ES-I3 (cell line): Measurements from ENCODE around the gene ZSCAN10.

Experiments
- H3K36me3 ChIP-seq: 2 replicates; pipeline ENCODE4 v1.6.1; 2013; ENCODE audit warnings: mild to moderate bottlenecking, low read length, control low read depth, moderate library complexity; ENCODE audit not compliant: insufficient read depth
- H3K4me1 ChIP-seq: 2 replicates; pipeline ENCODE4 v1.6.1; 2013; ENCODE audit warnings: mild to moderate bottlenecking, control low read depth, low read length; ENCODE audit not compliant: insufficient read depth
- H3K9ac ChIP-seq: 2 replicates; pipeline ENCODE4 v1.6.1; 2013; ENCODE audit warnings: low read depth, mild to moderate bottlenecking, low read length, moderate library complexity
- H3K9me3 ChIP-seq: 2 replicates; pipeline ENCODE4 v1.6.1; 2013; ENCODE audit warnings: mild to moderate bottlenecking, low read length, moderate library complexity; ENCODE audit not compliant: control insufficient read depth, insufficient read depth

Gene ZSCAN10

GRCh38 chr16:3106205-3106928, 7.3 kb upstream of the ZSCAN10 start:
- H3K9me3 ChIP-seq, result no peaks in the 10 kb centered on the region
- peaks cover 4% of the 10 kb centered on the region; the same call in 1 of the 2 replicates for H3K4me1 ChIP-seq
- peak overlapping the region; percentile 89 for H3K9ac ChIP-seq
- no peaks in the 10 kb centered on the region for H3K36me3 ChIP-seq

- Histone ChIP-seq H3K36me3 (no peaks in the 10 kb centered on the region), H3K4me1 (peaks cover 21% of the 10 kb centered on the region), H3K9ac (peak overlapping the region; percentile 52; the same call in 1 of the 2 replicates), H3K9me3 (no peaks in the 10 kb centered on the region)
These were observed 2.9 kb upstream of the ZSCAN10 start for GRCh38 chr16:3101841-3102470.

DNA sequence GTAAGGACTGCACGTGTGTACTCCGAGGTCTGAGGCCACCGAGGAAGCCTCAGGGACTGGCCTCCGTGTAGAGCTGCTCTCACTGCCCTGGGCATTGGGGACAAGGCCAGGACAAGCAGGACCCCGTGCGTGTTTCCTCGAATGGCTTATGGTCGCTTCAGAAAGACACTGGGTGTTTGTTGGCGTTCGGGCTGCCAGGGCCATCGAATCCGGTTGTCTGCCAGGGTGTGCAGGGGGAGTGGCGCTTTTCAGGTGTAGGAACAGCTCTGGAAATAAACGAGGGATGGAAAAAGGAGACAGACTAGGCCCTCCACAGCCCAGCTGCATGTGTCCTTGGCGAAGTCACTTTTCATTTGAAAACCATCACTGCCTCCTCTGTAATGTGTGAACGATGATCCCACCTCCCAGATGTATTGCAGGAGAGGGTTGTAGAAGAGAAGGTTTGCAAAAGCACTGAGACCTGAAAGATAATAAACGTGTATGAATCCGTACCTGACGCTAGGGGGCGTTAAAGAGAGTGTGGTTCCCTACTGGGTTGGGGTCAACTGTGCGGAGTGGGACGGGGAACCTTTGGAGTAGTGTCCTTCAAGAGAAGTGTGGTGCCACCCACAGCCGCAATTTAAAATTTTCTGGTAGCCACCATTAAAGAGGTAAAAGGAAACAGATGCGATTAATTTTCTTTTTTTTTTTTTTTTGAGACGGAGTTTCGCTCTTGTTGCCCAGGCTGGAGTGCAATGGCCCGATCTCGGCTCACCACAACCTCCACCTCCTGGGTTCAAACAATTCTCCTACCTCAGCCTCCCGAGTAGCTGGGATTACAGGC, 2.1 kb upstream of the ZSCAN10 start:
- peaks cover 27% of the 10 kb centered on the region for H3K4me1 ChIP-seq
- H3K9me3 ChIP-seq, result no peaks in the 10 kb centered on the region
- H3K36me3 ChIP-seq, result no peaks in the 10 kb centered on the region
- peak overlapping the region; percentile 52 for H3K9ac ChIP-seq

DNA sequence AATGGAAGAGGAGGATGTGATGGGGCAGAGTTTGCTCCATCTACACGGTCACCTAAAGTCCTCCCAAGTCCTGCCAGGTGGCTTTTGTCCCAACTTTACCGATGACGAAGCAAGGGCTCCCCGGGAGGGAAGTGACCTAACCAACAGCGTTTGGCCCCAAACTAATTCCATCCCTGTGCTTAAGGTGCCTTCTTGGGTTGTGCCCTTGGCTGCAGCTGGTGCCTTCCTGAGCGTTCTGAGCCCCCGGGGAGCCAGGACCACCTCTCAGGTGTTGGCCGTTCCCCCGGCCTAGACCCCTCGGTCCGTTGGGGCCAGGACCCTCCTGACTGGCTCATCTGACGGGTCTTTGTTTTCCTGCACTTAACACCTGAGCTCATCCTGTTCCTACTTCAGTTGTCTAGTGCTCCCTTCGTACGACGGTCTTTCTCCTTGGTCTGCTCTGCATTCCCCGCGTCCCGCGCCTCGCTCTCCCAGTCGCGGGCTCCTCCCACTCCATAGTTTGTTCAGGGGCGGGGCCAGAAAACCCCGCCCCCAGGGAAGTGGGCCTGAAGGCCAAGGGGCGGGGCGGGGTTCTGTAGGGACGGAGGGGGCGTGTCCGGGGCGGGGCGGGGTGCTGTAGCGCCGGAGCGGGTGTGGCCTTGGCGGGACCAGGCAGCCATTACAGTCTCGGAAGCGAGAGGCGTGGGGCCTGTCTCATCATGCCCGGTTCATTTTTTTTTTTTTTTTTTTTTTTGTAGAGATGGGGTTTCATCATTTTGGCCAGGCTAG, 822 bp upstream of the ZSCAN10 start:
- Histone ChIP-seq H3K36me3 (no peaks in the 10 kb centered on the region), H3K9me3 (no peaks in the 10 kb centered on the region), H3K9ac (peak overlapping the region; percentile 94), H3K4me1 (peaks cover 26% of the 10 kb centered on the region)

- H3K9ac ChIP-seq, result peak overlapping the region; percentile 94
- H3K36me3 ChIP-seq, result no peaks in the 10 kb centered on the region
- H3K4me1 ChIP-seq, result peaks cover 26% of the 10 kb centered on the region
These were observed 269 bp upstream of the ZSCAN10 start for GRCh38 chr16:3099395-3099731.

DNA sequence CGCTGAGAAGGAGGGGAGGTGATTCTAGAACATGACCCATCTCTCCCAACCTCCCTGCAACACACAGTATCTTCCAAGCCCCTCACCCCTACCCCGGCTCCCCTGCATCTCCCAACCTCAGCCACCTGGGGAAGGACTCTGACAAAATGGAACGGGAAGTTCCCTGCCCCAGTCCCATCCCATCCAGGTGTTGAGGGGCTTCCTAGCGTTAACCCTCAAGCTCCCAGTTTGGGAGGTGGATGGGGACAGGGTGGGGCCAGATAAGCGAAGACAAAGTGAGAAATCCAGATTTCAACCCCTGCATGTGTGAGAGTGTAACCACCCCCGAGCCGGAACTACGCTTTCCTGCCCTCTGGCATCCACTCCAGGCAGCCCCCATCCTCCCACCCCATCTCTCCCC, 1.8 kb downstream of the ZSCAN10 start:
- H3K9ac ChIP-seq, result peak overlapping the region; percentile 94
- H3K36me3 ChIP-seq, result peaks cover 6% of the 10 kb centered on the region; the same call in 1 of the 2 replicates
- H3K4me1 ChIP-seq, result peaks cover 26% of the 10 kb centered on the region
- no peaks in the 10 kb centered on the region for H3K9me3 ChIP-seq

More at GRCh38 chr16:3099395-3099731, 269 bp upstream of the ZSCAN10 start:
- no peaks in the 10 kb centered on the region for H3K9me3 ChIP-seq

- Histone ChIP-seq H3K9me3 (no peaks in the 10 kb centered on the region), H3K9ac (no peak overlapping the region), H3K36me3 (peaks cover 6% of the 10 kb centered on the region; the same call in 1 of the 2 replicates), H3K4me1 (peaks cover 26% of the 10 kb centered on the region)
These were observed 2.7 kb downstream of the ZSCAN10 start for GRCh38 chr16:3096362-3096761.

- no peak overlapping the region for H3K9ac ChIP-seq
- H3K4me1 ChIP-seq, result peaks cover 21% of the 10 kb centered on the region
These were observed 3.2 kb downstream of the ZSCAN10 start for GRCh38 chr16:3095869-3096268.

DNA sequence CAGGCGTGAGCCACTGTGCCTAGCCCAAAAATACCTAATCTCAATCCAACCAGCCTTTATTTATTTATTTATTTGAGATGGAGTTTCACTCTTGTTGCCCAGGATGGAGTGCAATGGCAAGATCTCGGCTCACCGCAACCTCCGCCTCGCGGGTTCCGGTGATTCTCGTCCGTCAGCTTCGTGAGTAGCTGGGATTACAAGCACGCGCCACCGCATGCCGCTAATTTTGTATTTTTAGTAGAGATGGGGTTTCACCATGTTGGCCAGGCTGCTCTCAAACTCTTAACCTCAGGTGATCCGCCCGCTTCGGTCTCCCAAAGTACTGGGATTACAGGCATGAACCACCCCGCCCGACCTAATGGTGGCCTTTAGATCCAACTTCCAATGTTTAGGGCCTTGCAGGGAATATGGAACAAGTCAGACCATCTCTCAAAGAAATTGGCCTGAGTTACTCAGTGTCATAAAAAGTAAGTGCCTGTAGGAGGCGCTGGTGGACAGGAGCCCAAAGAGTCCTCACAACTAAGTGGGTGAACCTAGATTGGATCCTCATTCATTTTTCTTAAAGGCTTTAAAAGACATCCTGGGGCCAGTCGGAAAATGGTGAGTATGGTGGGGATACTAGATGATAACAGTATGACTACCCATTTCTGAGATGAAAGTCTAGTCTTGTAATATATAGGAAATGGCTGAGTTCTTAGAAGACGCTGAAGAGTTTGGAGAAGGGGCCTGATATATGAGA, 4.6 kb downstream of the ZSCAN10 start:
- Histone ChIP-seq H3K4me1 (peaks cover 17% of the 10 kb centered on the region), H3K9ac (no peak overlapping the region), H3K9me3 (no peaks in the 10 kb centered on the region), H3K36me3 (peaks cover 9% of the 10 kb centered on the region; the same call in 1 of the 2 replicates)

More at GRCh38 chr16:3095869-3096268, 3.2 kb downstream of the ZSCAN10 start:
- Histone ChIP-seq H3K9me3 (no peaks in the 10 kb centered on the region), H3K36me3 (peaks cover 7% of the 10 kb centered on the region; the same call in 1 of the 2 replicates)

DNA sequence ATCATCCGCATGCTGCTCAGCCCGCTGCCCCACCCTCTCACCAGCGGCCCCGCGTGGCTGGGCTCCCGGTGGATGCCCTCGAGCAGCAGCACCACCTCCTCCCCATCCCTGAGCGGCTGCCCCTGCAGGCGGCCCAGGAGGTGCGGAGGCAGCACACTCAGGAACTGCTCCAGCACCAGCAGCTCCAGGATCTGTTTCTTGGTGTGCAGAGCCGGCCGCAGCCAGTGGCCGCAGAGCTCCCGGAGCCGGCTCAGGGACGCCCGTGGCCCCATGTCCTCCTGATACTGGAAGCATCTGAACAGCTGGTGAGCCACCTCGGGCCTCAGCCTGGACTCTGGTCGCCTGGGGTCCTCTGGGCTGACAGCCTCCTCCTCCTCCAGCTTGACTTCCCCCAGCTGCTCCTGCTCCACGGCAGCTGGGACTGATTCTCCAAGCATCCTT, 6.6 kb downstream of the ZSCAN10 start:
- no peak overlapping the region for H3K9ac ChIP-seq

DNA sequence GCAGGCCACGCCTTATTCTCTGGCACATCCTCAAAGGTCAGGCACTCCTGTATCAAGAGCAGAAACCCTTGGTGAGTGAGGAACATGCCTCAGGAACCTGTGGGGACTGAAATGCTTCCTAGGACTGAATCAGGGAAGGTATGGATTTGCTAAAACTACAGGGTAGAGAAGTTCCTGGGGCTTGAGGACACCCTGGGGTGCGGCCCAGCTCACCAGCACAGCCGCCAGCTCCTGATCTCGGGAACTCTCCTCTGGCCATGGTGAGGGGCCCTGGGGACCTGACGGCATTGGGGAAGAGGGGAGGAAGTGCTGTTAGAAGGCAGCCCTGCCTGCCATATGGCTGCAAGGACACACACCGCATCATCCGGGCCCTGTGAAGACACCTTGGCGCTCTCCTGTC, 7.5 kb downstream of the ZSCAN10 start:
- Histone ChIP-seq H3K4me1 (peaks cover 18% of the 10 kb centered on the region), H3K9me3 (no peaks in the 10 kb centered on the region)

More for the DNA sequence above, 6.6 kb downstream of the ZSCAN10 start:
- Histone ChIP-seq H3K9me3 (no peaks in the 10 kb centered on the region), H3K4me1 (peaks cover 18% of the 10 kb centered on the region), H3K36me3 (peaks cover 9% of the 10 kb centered on the region; the same call in 1 of the 2 replicates)

DNA sequence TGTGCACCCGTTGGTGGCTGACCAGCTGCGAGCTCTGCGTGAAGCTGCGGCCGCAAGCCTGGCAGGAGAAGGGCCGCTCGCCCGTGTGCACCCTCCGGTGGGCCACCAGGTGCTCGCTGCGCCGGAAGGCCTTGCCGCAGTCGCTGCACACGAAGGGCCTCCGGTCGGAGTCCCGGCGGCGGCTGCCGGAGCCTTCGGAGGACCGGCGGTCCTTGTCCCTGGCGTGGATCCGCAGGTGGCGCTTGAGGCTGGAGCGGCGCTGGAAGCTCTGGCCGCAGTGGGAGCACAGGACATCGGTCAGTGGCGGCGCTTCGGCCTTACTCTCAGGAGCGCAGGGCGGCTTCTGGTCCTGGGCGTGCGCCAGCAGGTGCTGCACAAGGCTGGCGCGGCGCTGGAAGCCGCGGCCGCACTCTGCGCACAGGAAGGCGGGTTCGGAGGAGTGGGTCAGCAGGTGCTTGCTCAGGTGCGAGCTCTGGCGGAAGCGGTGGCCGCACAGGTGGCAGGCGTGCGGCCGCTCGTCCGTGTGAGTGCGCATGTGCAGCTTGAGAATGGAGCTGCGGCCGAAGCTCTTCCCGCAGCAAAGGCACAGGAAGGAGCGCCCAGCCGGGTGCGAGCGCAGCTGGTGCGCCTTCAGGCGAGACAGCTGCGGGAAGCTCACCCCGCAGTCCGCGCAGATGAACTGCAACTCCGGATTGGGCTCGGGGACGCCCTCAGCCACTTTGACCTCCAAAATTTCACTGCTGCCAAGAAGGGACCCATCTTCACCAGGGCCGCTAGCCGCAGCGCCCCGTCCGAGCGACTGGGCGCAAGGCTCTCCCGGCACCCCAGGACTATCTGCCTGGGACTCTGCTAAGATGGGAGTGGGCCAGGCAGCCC, 9.1 kb downstream of the ZSCAN10 start:
- Histone ChIP-seq H3K36me3 (peaks cover 9% of the 10 kb centered on the region; the same call in 1 of the 2 replicates), H3K9ac (no peak overlapping the region), H3K9me3 (no peaks in the 10 kb centered on the region), H3K4me1 (peaks cover 12% of the 10 kb centered on the region; the same call in 1 of the 2 replicates)

More for the DNA sequence above, 7.5 kb downstream of the ZSCAN10 start:
- Histone ChIP-seq H3K9ac (no peak overlapping the region), H3K36me3 (peaks cover 9% of the 10 kb centered on the region; the same call in 1 of the 2 replicates)
